ENCODE data around the gene LKAAEAR1. TPM values are rescaled to one million over a fixed set of nuclear protein-coding genes. Genes with fewer than 3 reads are reported as not detected.

Gene LKAAEAR1
- polyA plus RNA-seq, 2 of the 4 experiments (the other 2 are of a cell fraction), result 0.14 to 0.56 TPM

GRCh38 chr20:64067005-64067632 is 17.1 kb downstream of the LKAAEAR1 start (continued):
- no peak for TF ChIP-seq CTCF (IDR thresholded peaks at IDR 0.05)

GRCh38 chr20:64065974-64066343 is 18.2 kb downstream of the LKAAEAR1 start:
- DNase-seq (ENCODE audit: low read depth in 1 of 2, low spot score in 1 of 2), result peak in 1 of 2 experiments; percentile 61
- no peak for FAIRE-seq
- H3K9me3 ChIP-seq, result no peaks in the 10 kb centered on the region
- 33% methylated on average over 4 of the region's 5 CpGs for WGBS (ENCODE audit: missing lambda C conversion rate)
- ATAC-seq, result no peak
- H3K4me2 ChIP-seq, result peak overlapping the region; percentile 99; the same call in 2 of the 3 replicates
- H3K27ac ChIP-seq, result peak overlapping the region in 1 of 2 experiments; percentile 98; a peak in 3 of 6 replicates
- ChIA-PET POLR2A (interaction anchor here (1.0 kb wide), 1 partner anchor 11 kb away, joined by 3 read pairs; no protein-coding TSS in a partner anchor), CTCF (interaction anchor here (1.1 to 2.5 kb wide), 5 partner anchors 8 to 27 kb away, joined by 5 to 12 read pairs (median 8); partner anchors contain the start of gene RGS19)
- TF ChIP-seq MAX (IDR thresholded peaks at IDR 0.05) (no peak), HEYL (CRISPR knock-in tag; IDR thresholded peaks at IDR 0.05) (no peak), NPAS2 (CRISPR knock-in tag; IDR thresholded peaks at IDR 0.05; ENCODE audit: borderline replicate concordance) (no peak), ZFP36 (IDR thresholded peaks at IDR 0.05; ENCODE audit: borderline replicate concordance, partially characterized antibody) (no peak), EHF (CRISPR knock-in tag; IDR thresholded peaks at IDR 0.05) (no peak), EHMT2 (IDR thresholded peaks at IDR 0.05; ENCODE audit: low read depth) (no peak), GATA3 (IDR thresholded peaks at IDR 0.05; ENCODE audit: borderline replicate concordance) (no peak), MAZ (IDR thresholded peaks at IDR 0.05; ENCODE audit: borderline replicate concordance, low read depth, low read length) (no peak), FOXS1 (CRISPR knock-in tag; IDR thresholded peaks at IDR 0.05) (no peak), POLR2A (IDR thresholded peaks at IDR 0.05; ENCODE audit: low read length) (no peak), JUN (IDR thresholded peaks at IDR 0.05) (no peak), HOXB5 (CRISPR knock-in tag; IDR thresholded peaks at IDR 0.05) (no peak), ELK1 (IDR thresholded peaks at IDR 0.05; ENCODE audit: low read depth, low read length) (no peak), BHLHE40 (IDR thresholded peaks at IDR 0.05; ENCODE audit: low read depth, low read length) (no peak), RAD21 (conservative IDR thresholded peaks at IDR 0.05 in 1 of 2, IDR thresholded peaks at IDR 0.05 in 1 of 2) (no peak), KDM1A (IDR thresholded peaks at IDR 0.05; ENCODE audit: low read depth) (no peak)
- no peak overlapping the region for H3K4me3 ChIP-seq
- H3K4me1 ChIP-seq, result peaks cover 41% of the 10 kb centered on the region

- ATAC-seq (no peak), FAIRE-seq (no peak), DNase-seq (ENCODE audit: low read depth in 1 of 2, low spot score in 1 of 2) (no peak)
- Histone ChIP-seq H3K4me1 (peaks cover 41% of the 10 kb centered on the region), H3K9me3 (no peaks in the 10 kb centered on the region), H3K4me3 (no peak overlapping the region), H3K27ac (peak overlapping the region; percentile 96 to 98; a peak in 5 of 6 replicates), H3K4me2 (peak overlapping the region; percentile 99)
- WGBS (ENCODE audit: missing lambda C conversion rate), result 83% methylated on average over 25 of the region's 27 CpGs
- ChIA-PET CTCF (interaction anchor here (0.6 to 2.5 kb wide), 11 partner anchors 9 to 85 kb away, joined by 3 to 12 read pairs (median 5); partner anchors contain the start of gene RGS19), POLR2A (interaction anchor here (1.0 kb wide), 2 partner anchors 11 to 85 kb away, joined by 3 read pairs; partner anchors contain the start of gene PRPF6)
- TF ChIP-seq NPAS2 (CRISPR knock-in tag; IDR thresholded peaks at IDR 0.05; ENCODE audit: borderline replicate concordance) (no peak), TFCP2L1 (CRISPR knock-in tag; IDR thresholded peaks at IDR 0.05) (no peak), ATOH8 (CRISPR knock-in tag; IDR thresholded peaks at IDR 0.05; ENCODE audit: low read depth) (no peak), HEYL (CRISPR knock-in tag; IDR thresholded peaks at IDR 0.05) (no peak), ELK1 (IDR thresholded peaks at IDR 0.05; ENCODE audit: low read depth, low read length) (no peak), FOSB (CRISPR knock-in tag; IDR thresholded peaks at IDR 0.05) (no peak), HOXB5 (CRISPR knock-in tag; IDR thresholded peaks at IDR 0.05) (no peak), EHF (CRISPR knock-in tag; IDR thresholded peaks at IDR 0.05) (no peak), NR3C1 (IDR thresholded peaks at IDR 0.05) (no peak), MAZ (IDR thresholded peaks at IDR 0.05; ENCODE audit: borderline replicate concordance, low read depth, low read length) (no peak), MYC (IDR thresholded peaks at IDR 0.05; ENCODE audit: borderline replicate concordance, low read length) (no peak), HDAC2 (IDR thresholded peaks at IDR 0.05) (no peak), ZSCAN20 (CRISPR knock-in tag; IDR thresholded peaks at IDR 0.05) (no peak), SMC3 (IDR thresholded peaks at IDR 0.05) (no peak), ZNF302 (CRISPR knock-in tag; IDR thresholded peaks at IDR 0.05) (no peak), SREBF2 (IDR thresholded peaks at IDR 0.05) (no peak)
Measured at GRCh38 chr20:64065062-64065973, 18.9 kb downstream of the LKAAEAR1 start.

Measured in A549 (cell line).